NCI-H146 (cell line): ENCODE data around the gene ALPL.

Source experiments
- DNase-seq: peaks from one replicate; lab custom pipeline; 2025; lab: John Stamatoyannopoulos, UW

Gene ALPL

GRCh38 chr1:21598904-21599303 lies 89.7 kb downstream of the ALPL start:
- DNase-seq, result no peak

GRCh38 chr1:21599402-21599801 lies 90.2 kb downstream of the ALPL start:
- DNase-seq, result no peak

- DNase-seq, result no peak
Measured at GRCh38 chr1:21601278-21602048, 92.2 kb downstream of the ALPL start.

GRCh38 chr1:21603177-21604138 lies 94.2 kb downstream of the ALPL start:
- DNase-seq, result no peak

GRCh38 chr1:21604208-21604957 lies 95.2 kb downstream of the ALPL start:
- no peak for DNase-seq

- DNase-seq, result no peak
Measured at GRCh38 chr1:21605012-21605715, 95.9 kb downstream of the ALPL start.

GRCh38 chr1:21605964-21606705 lies 96.9 kb downstream of the ALPL start:
- DNase-seq, result no peak

GRCh38 chr1:21607549-21608529 lies 98.6 kb downstream of the ALPL start:
- no peak for DNase-seq

GRCh38 chr1:21608798-21609197 lies 99.6 kb downstream of the ALPL start:
- DNase-seq, result no peak

GRCh38 chr1:21610027-21610426 lies 100.8 kb downstream of the ALPL start:
- DNase-seq, result no peak

GRCh38 chr1:21610989-21611785 lies 102.0 kb downstream of the ALPL start:
- DNase-seq, result no peak

GRCh38 chr1:21612057-21612456 lies 102.8 kb downstream of the ALPL start:
- DNase-seq, result no peak

GRCh38 chr1:21613072-21613867 lies 104.0 kb downstream of the ALPL start:
- DNase-seq, result no peak

- no peak for DNase-seq
Measured at GRCh38 chr1:21614419-21615115, 105.3 kb downstream of the ALPL start.

GRCh38 chr1:21616372-21616771 lies 107.1 kb downstream of the ALPL start:
- DNase-seq, result no peak

GRCh38 chr1:21617126-21617738 lies 108.0 kb downstream of the ALPL start:
- no peak for DNase-seq

GRCh38 chr1:21618059-21618458 lies 108.8 kb downstream of the ALPL start:
- DNase-seq, result no peak
